ENCODE data around the gene MRPL46. TPM values are rescaled to one million over a fixed set of nuclear protein-coding genes. Genes with fewer than 3 reads are reported as not detected.

MRPL46 gene
- total and polyA plus RNA-seq, 2 of the 8 experiments (the other 6 are each of a cell fraction or from before 2014, with no cell fraction given) = 17.2 to 24.5 TPM

DNA sequence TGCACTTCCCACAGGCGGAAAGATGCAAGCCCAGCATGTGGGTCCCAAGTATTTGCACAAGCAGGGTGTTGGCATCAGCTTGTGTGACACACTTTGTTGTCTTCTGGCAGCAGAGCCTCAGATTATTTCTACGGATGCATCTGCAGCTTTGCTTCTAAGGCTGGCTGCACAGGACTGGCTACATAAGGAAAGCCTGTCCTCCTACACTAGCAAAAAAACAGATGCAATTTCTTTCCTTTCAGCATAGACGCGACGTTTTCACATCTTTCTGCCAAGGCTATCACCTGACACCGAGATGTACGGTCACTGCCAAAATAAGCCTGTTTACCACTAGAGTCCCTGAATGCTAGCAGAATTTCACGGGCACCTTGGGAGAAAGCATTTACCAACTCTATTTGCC, 13.8 kb upstream of the MRPL46 start:
- Histone ChIP-seq H3K4me3 (ENCODE audit: extremely low read depth in 1 of 4, insufficient read depth in 2 of 4, low read depth in 3 of 4, low read length in 4 of 4) (no peak overlapping the region), H2BK5ac (ENCODE audit: low read depth, low read length) (no peak overlapping the region), H3K27ac (ENCODE audit: low read depth, low read length) (no peak overlapping the region), H3K79me2 (ENCODE audit: control insufficient read depth in 1 of 2, insufficient read depth in 2 of 2, low read length in 2 of 2) (no peaks in the 10 kb centered on the region), H2BK12ac (ENCODE audit: low read depth, low read length) (no peak overlapping the region), H3K4me2 (ENCODE audit: insufficient read depth in 1 of 2, low read depth in 2 of 2, low read length in 2 of 2) (no peak overlapping the region), H3K79me1 (ENCODE audit: low read depth, low read length) (no peaks in the 10 kb centered on the region; the same call in 1 of the 2 replicates), H3K9me3 (ENCODE audit: insufficient read depth in 2 of 2, low read depth in 1 of 2, low read length in 1 of 2) (no peaks in the 10 kb centered on the region), H3K4ac (replicated peaks; ENCODE audit: insufficient read length, low read depth, low read length) (no peak overlapping the region), H3K56ac (replicated peaks; ENCODE audit: insufficient read length, low read depth, low read length) (no peak overlapping the region), H3K23ac (ENCODE audit: insufficient read length) (no peak overlapping the region), H3K4me1 (replicated peaks in 1 of 4; ENCODE audit: control insufficient read depth in 3 of 4, insufficient read depth in 4 of 4, low read length in 3 of 4) (peaks cover 2 to 12% (median 8%) of the 10 kb centered on the region in 4 experiments), H4K5ac (ENCODE audit: insufficient read length, low read depth, low read length) (no peak overlapping the region), H2BK20ac (ENCODE audit: low read length) (no peak overlapping the region), H2BK120ac (replicated peaks; ENCODE audit: low read depth, low read length) (no peak overlapping the region), H3K36me3 (ENCODE audit: control insufficient read depth in 2 of 4, insufficient read depth in 4 of 4, low read length in 3 of 4) (peaks cover 2 to 15% (median 7%) of the 10 kb centered on the region in 4 experiments; a peak in 4 of 8 replicates), H2AFZ (ENCODE audit: low read length) (no peak overlapping the region), H2BK15ac (ENCODE audit: low read length) (no peak overlapping the region), H3K18ac (ENCODE audit: extremely low read depth, low read length) (no peak overlapping the region), H3K14ac (ENCODE audit: insufficient read length) (no peak overlapping the region), H2AK5ac (ENCODE audit: low read depth, low read length) (no peak overlapping the region), H4K91ac (replicated peaks; ENCODE audit: insufficient read length, low read length) (no peak overlapping the region), H4K8ac (ENCODE audit: extremely low read depth, insufficient read depth, low read length) (no peak overlapping the region), H4K20me1 (replicated peaks in 1 of 2; ENCODE audit: control insufficient read depth in 1 of 2, insufficient read depth in 2 of 2, low read length in 2 of 2) (peaks cover 0 to 3% of the 10 kb centered on the region in 2 experiments), H3K23me2 (ENCODE audit: low read depth, low read length) (no peaks in the 10 kb centered on the region), H3K27me3 (replicated peaks in 1 of 4; ENCODE audit: control insufficient read depth in 3 of 4, extremely low read depth in 1 of 4, insufficient read depth in 3 of 4, low read length in 3 of 4) (no peaks in the 10 kb centered on the region; a peak in 1 of 7 replicates), H3K9ac (replicated peaks in 1 of 4; ENCODE audit: extremely low read depth in 1 of 4, low read depth in 3 of 4, low read length in 3 of 4) (no peak overlapping the region)
- POLR2A ChIA-PET (ENCODE audit: partially characterized antibody) = interaction anchor here (1.0 to 4.4 kb wide), 4 partner anchors 12 to 132 kb away, joined by 3 to 25 read pairs (median 4); partner anchors contain the start of genes MRPL46 and MRPS11
- TF ChIP-seq CREB1 (IDR thresholded peaks at IDR 0.05) = no peak
- no peak for TF ChIP-seq SIRT6 (IDR thresholded peaks at IDR 0.05; ENCODE audit: low read length)
- TF ChIP-seq BACH1 (IDR thresholded peaks at IDR 0.05; ENCODE audit: low read length) = no peak
- TF ChIP-seq TAF1 (IDR thresholded peaks at IDR 0.05; ENCODE audit: low read depth, low read length) = no peak
- TF ChIP-seq CTBP2 (IDR thresholded peaks at IDR 0.05; ENCODE audit: borderline replicate concordance, insufficient read depth, insufficient read length, low read length) = no peak
- TF ChIP-seq RXRA (IDR thresholded peaks at IDR 0.05; ENCODE audit: insufficient read depth, low read depth, low read length) = no peak
- TF ChIP-seq JUN (IDR thresholded peaks at IDR 0.05; ENCODE audit: low read depth, low read length) = no peak
- FAIRE-seq (no peak), DNase-seq (ENCODE audit: low read depth in 1 of 2, low spot score in 2 of 2) (no peak)
- CTCF ChIA-PET (ENCODE audit: partially characterized antibody) = interaction anchor here (0.6 to 5.2 kb wide), 9 partner anchors 9 to 184 kb away, joined by 3 to 32 read pairs (median 3); no protein-coding TSS in a partner anchor
- WGBS, 2 experiments (ENCODE audit: extremely low coverage in 1 of 2, insufficient coverage in 1 of 2, insufficient read length in 1 of 2, insufficient replicate concordance in 2 of 2, low coverage in 1 of 2, low lambda C conversion rate in 2 of 2, missing lambda C conversion rate in 1 of 2) = 91% methylated on average over 8 of the region's 8 CpGs; no CpG with 5 or more reads in 1 of the 2 experiments

Data from H1 (cell line).